Astrocyte (in vitro differentiated cells and primary cell): ENCODE measurements around the gene CTXND2. TPM values are rescaled to one million over a fixed set of nuclear protein-coding genes. Genes with fewer than 3 reads are reported as not detected.
"Not testable (repeated sequence)": the region's sequence is repeated elsewhere in the genome, so short reads cannot be mapped to it uniquely, and the experiment has no call there.

ENCODE experiments used
- DNase-seq: peaks from one replicate; pipeline ENCODE4 v3.0.0-alpha.2; 2010; ENCODE audit warnings: low read depth
- FAIRE-seq: peaks from 2 replicates; lab custom pipeline; 2011; peaks lifted over from hg19 to GRCh38; lab: Jason Lieb, UNC
- H2AFZ ChIP-seq: 2 replicates; pipeline ENCODE4 v1.6.0; 2012; ENCODE audit warnings: low read depth, low read length, inconsistent platforms
- H3K27ac ChIP-seq: 2 replicates; pipeline ENCODE4 v1.5.1; 2011; ENCODE audit warnings: low read depth, low read length, inconsistent platforms
- H3K27me3 ChIP-seq: 2 replicates; pipeline ENCODE4 v1.6.0; 2011; ENCODE audit warnings: low read length, inconsistent platforms; ENCODE audit not compliant: insufficient read depth
- H3K36me3 ChIP-seq: 2 replicates; pipeline ENCODE4 v1.5.1; 2011; ENCODE audit warnings: low read length, inconsistent platforms; ENCODE audit not compliant: insufficient read depth
- H3K4me1 ChIP-seq: 2 replicates; pipeline ENCODE4 v1.5.1; 2011; ENCODE audit warnings: low read length, inconsistent platforms; ENCODE audit not compliant: insufficient read depth
- H3K4me2 ChIP-seq: 2 replicates; pipeline ENCODE4 v1.6.0; 2012; ENCODE audit warnings: low read length, inconsistent platforms
- H3K4me3 ChIP-seq: 2 replicates; pipeline ENCODE4 v1.5.1; 2011; ENCODE audit warnings: low read depth, mild to moderate bottlenecking, low read length, inconsistent platforms; ENCODE audit not compliant: insufficient read depth
- H3K79me2 ChIP-seq: 2 replicates; pipeline ENCODE4 v1.6.0; 2012; ENCODE audit warnings: mild to moderate bottlenecking, low read length, inconsistent platforms; ENCODE audit not compliant: insufficient read depth
- H3K9ac ChIP-seq: 2 replicates; pipeline ENCODE4 v1.6.0; 2012; ENCODE audit warnings: mild to moderate bottlenecking, low read length, inconsistent platforms
- H3K9me3 ChIP-seq: 2 replicates; pipeline ENCODE4 v1.5.1; 2012; ENCODE audit warnings: low read depth, mild to moderate bottlenecking, low read length, inconsistent platforms; ENCODE audit not compliant: insufficient read depth
- H4K20me1 ChIP-seq: 2 replicates; pipeline ENCODE4 v1.6.0; 2012; ENCODE audit warnings: low read length, inconsistent platforms; ENCODE audit not compliant: insufficient read depth
- H3K27ac Mint-ChIP-seq: one replicate; pipeline ENCODE4 v1.8.0; 2021; ENCODE audit warnings: mild to moderate bottlenecking, mixed read lengths; ENCODE audit not compliant: unreplicated experiment
- H3K27me3 Mint-ChIP-seq: one replicate; pipeline ENCODE4 v1.8.0; 2021; ENCODE audit warnings: low read depth, mixed read lengths; ENCODE audit not compliant: unreplicated experiment
- H3K36me3 Mint-ChIP-seq: one replicate; pipeline ENCODE4 v1.8.0; 2021; ENCODE audit warnings: low read depth, mixed read lengths; ENCODE audit not compliant: unreplicated experiment
- H3K4me1 Mint-ChIP-seq: one replicate; pipeline ENCODE4 v1.8.0; 2021; ENCODE audit warnings: low read depth, mixed read lengths; ENCODE audit not compliant: unreplicated experiment
- H3K4me3 Mint-ChIP-seq: one replicate; pipeline ENCODE4 v1.8.0; 2021; ENCODE audit warnings: mild to moderate bottlenecking, moderate library complexity, mixed read lengths; ENCODE audit not compliant: unreplicated experiment
- H3K9me3 Mint-ChIP-seq: one replicate; pipeline ENCODE4 v1.8.0; 2021; ENCODE audit warnings: mild to moderate bottlenecking, mixed read lengths; ENCODE audit not compliant: unreplicated experiment
- CTCF ChIP-seq: IDR thresholded peaks from 2 replicates; pipeline ENCODE4 v1.5.1; 2011; ENCODE audit warnings: low read depth, mild to moderate bottlenecking, inconsistent platforms, low read length, moderate library complexity; ENCODE audit not compliant: insufficient read depth
- EZH2 ChIP-seq: IDR thresholded peaks from 2 replicates; pipeline ENCODE4 v1.6.1; 2012; ENCODE audit warnings: mild to moderate bottlenecking, low read length, inconsistent platforms; ENCODE audit not compliant: insufficient read depth
- total RNA-seq: library from RNA; stranded (reverse); gene quantifications from 2 replicates; pipeline ENCODE4 v1.2.1, GENCODE V29; 2021

CTXND2 gene
- total RNA-seq, 1 donor from 2014 or later: not detected

GRCh38 chr1:150846473-150847146, 40.3 kb upstream of the CTXND2 start:
- Histone ChIP-seq H3K4me2 (no peak overlapping the region), H3K27ac (no peak overlapping the region), H3K27me3 (no peaks in the 10 kb centered on the region), H2AFZ (no peak overlapping the region), H3K79me2 (no peaks in the 10 kb centered on the region), H4K20me1 (no peaks in the 10 kb centered on the region), H3K9me3 (no peaks in the 10 kb centered on the region), H3K4me3 (no peak overlapping the region), H3K4me1 (no peaks in the 10 kb centered on the region), H3K36me3 (peaks cover 8% of the 10 kb centered on the region), H3K9ac (no peak overlapping the region)
- DNase-seq (no peak), FAIRE-seq (no peak)
- Mint-ChIP-seq H3K36me3 (peaks cover 10% of the 10 kb centered on the region), H3K9me3 (no peaks in the 10 kb centered on the region), H3K4me1 (no peaks in the 10 kb centered on the region), H3K4me3 (no peak overlapping the region), H3K27ac (no peak overlapping the region), H3K27me3 (no peaks in the 10 kb centered on the region)
- no peak for TF ChIP-seq CTCF
- TF ChIP-seq EZH2: no peak

GRCh38 chr1:150850801-150851362, 36.1 kb upstream of the CTXND2 start:
- not testable (repeated sequence) for H3K9me3 Mint-ChIP-seq

GRCh38 chr1:150852734-150853133, 34.2 kb upstream of the CTXND2 start:
- not testable (repeated sequence) for H3K36me3 ChIP-seq, H3K79me2 ChIP-seq, H3K27ac Mint-ChIP-seq, H3K9me3 ChIP-seq, DNase-seq, H3K4me3 Mint-ChIP-seq, H3K9ac ChIP-seq, H3K4me2 ChIP-seq, H3K9me3 Mint-ChIP-seq, H3K4me1 ChIP-seq, H3K4me1 Mint-ChIP-seq, FAIRE-seq, H3K4me3 ChIP-seq, H2AFZ ChIP-seq, H3K27me3 ChIP-seq, H4K20me1 ChIP-seq, H3K27me3 Mint-ChIP-seq
- H3K36me3 Mint-ChIP-seq: peaks cover 25% of the 10 kb centered on the region
- H3K27ac ChIP-seq: peak overlapping the region; percentile 27

More at GRCh38 chr1:150850801-150851362, 36.1 kb upstream of the CTXND2 start:
- H3K27me3 ChIP-seq, H3K79me2 ChIP-seq, H3K27me3 Mint-ChIP-seq, H3K4me1 Mint-ChIP-seq, DNase-seq, H3K4me3 Mint-ChIP-seq, H3K27ac ChIP-seq, H4K20me1 ChIP-seq, H2AFZ ChIP-seq, H3K4me2 ChIP-seq, H3K4me1 ChIP-seq, FAIRE-seq, H3K4me3 ChIP-seq, H3K9me3 ChIP-seq, H3K27ac Mint-ChIP-seq, H3K9ac ChIP-seq: not testable (repeated sequence)
- H3K36me3 Mint-ChIP-seq: peaks cover 25% of the 10 kb centered on the region
- peaks cover 12% of the 10 kb centered on the region for H3K36me3 ChIP-seq
